ENCODE data around the gene LCE1F. TPM values are rescaled to one million over a fixed set of nuclear protein-coding genes. Genes with fewer than 3 reads are reported as not detected.

LCE1F gene
- not detected for total RNA-seq

- CTCF ChIA-PET, result no interaction called here
- H3K27me3 Mint-ChIP-seq, result peaks cover 5% of the 10 kb centered on the region
- ATAC-seq, result no peak
- H3K4me1 Mint-ChIP-seq (ENCODE audit: low read depth), result no peaks in the 10 kb centered on the region
- no peak within 1 kb of the TSS for H3K4me3 Mint-ChIP-seq
- POLR2A ChIA-PET, result no interaction called here
- no peaks in the 10 kb centered on the region for H3K36me3 Mint-ChIP-seq (ENCODE audit: low read depth)
- DNase-seq, result no peak
- no peaks in the 10 kb centered on the region for H3K9me3 Mint-ChIP-seq
- intact Hi-C loops (cut with micrococcal nuclease), result no loop called here
- no peak within 1 kb of the TSS for H3K27ac Mint-ChIP-seq
- TF ChIP-seq CTCF (IDR thresholded peaks at IDR 0.05), result no peak
Observed at GRCh38 chr1:152774875-152775274, at the start of gene LCE1F. Gene LCE1F, plus strand, starts transcription at chr1:152775140. Its CDS starts 1,232 bp downstream, at chr1:152776372.

GRCh38 chr1:152725261-152725660, 49.7 kb upstream of the LCE1F start:
- CTCF ChIA-PET, result no interaction called here
- no peak for TF ChIP-seq CTCF (IDR thresholded peaks at IDR 0.05)

GRCh38 chr1:152728986-152729385, 46.0 kb upstream of the LCE1F start:
- CTCF ChIA-PET, result no interaction called here
- intact Hi-C loops (cut with micrococcal nuclease), result no loop called here

More at GRCh38 chr1:152725261-152725660, 49.7 kb upstream of the LCE1F start:
- no peaks in the 10 kb centered on the region for H3K36me3 Mint-ChIP-seq (ENCODE audit: low read depth)
- H3K27ac Mint-ChIP-seq, result no peak overlapping the region
- no peaks in the 10 kb centered on the region for H3K4me1 Mint-ChIP-seq (ENCODE audit: low read depth)
- no peak overlapping the region for H3K4me3 Mint-ChIP-seq
- POLR2A ChIA-PET, result no interaction called here
- no peaks in the 10 kb centered on the region for H3K9me3 Mint-ChIP-seq
- no peak for ATAC-seq
- no peak for DNase-seq
- H3K27me3 Mint-ChIP-seq, result no peaks in the 10 kb centered on the region
- intact Hi-C loops (cut with micrococcal nuclease), result no loop called here

GRCh38 chr1:152735648-152736047, 39.3 kb upstream of the LCE1F start:
- no peak for TF ChIP-seq CTCF (IDR thresholded peaks at IDR 0.05)
- Mint-ChIP-seq H3K27ac (no peak overlapping the region), H3K4me3 (no peak overlapping the region), H3K27me3 (peaks cover 15% of the 10 kb centered on the region), H3K9me3 (no peaks in the 10 kb centered on the region), H3K36me3 (ENCODE audit: low read depth) (no peaks in the 10 kb centered on the region), H3K4me1 (ENCODE audit: low read depth) (no peaks in the 10 kb centered on the region)
- POLR2A ChIA-PET, result no interaction called here
- intact Hi-C loops (cut with micrococcal nuclease), result no loop called here
- no peak for DNase-seq
- CTCF ChIA-PET, result no interaction called here
- no peak for ATAC-seq

More at GRCh38 chr1:152728986-152729385, 46.0 kb upstream of the LCE1F start:
- Mint-ChIP-seq H3K4me3 (no peak overlapping the region), H3K36me3 (ENCODE audit: low read depth) (no peaks in the 10 kb centered on the region), H3K9me3 (no peaks in the 10 kb centered on the region), H3K4me1 (ENCODE audit: low read depth) (no peaks in the 10 kb centered on the region), H3K27ac (no peak overlapping the region), H3K27me3 (peaks cover 9% of the 10 kb centered on the region)
- ATAC-seq (no peak), DNase-seq (no peak)
- POLR2A ChIA-PET, result no interaction called here
- no peak for TF ChIP-seq CTCF (IDR thresholded peaks at IDR 0.05)

- Mint-ChIP-seq H3K27me3 (peaks cover 14% of the 10 kb centered on the region), H3K9me3 (no peaks in the 10 kb centered on the region), H3K27ac (no peak overlapping the region), H3K4me3 (no peak overlapping the region), H3K36me3 (ENCODE audit: low read depth) (no peaks in the 10 kb centered on the region), H3K4me1 (ENCODE audit: low read depth) (no peaks in the 10 kb centered on the region)
- ATAC-seq, result no peak
- no peak for DNase-seq
- ChIA-PET POLR2A (no interaction called here), CTCF (no interaction called here)
- TF ChIP-seq CTCF (IDR thresholded peaks at IDR 0.05), result no peak
- intact Hi-C loops (cut with micrococcal nuclease), result no loop called here
Observed at GRCh38 chr1:152737997-152738396, 36.9 kb upstream of the LCE1F start.
